HG03280 (cell line): ENCODE measurements around the gene GUK1.

Source experiments
- ATAC-seq: cut with Tn5 transposase; IDR thresholded peaks from one replicate; pipeline ENCODE4 v1.9.1; 2021; ENCODE audit warnings: mild to moderate bottlenecking, moderate library complexity; ENCODE audit not compliant: unreplicated experiment

GUK1 gene

GRCh38 chr1:228149406-228150119 is 9.5 kb downstream of the GUK1 start, which contains the start of gene GJC2:
TSS of gene GJC2 (plus strand) at chr1:228149930. CDS start at chr1:228157759, 7,829 bp downstream.
- no peak for ATAC-seq

DNA sequence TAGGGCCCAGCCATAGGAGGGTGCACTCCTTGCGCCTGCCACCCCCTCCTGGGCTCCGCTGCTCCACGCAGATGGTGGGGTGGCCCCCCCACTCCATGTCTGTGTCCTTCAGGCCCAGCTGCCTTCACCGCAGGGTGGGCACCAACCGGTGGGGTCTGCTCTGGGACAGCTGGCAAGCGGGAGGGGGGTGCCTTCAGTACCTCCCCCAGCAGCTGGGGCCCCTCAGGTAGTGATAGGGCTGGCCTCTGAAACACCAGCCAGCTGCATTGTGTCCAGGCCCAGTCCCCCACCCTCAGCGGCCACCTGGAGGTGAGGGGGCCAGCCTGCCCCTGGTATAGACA is 10.0 kb downstream of the GUK1 start:
- no peak for ATAC-seq

- ATAC-seq = no peak
Measured at GRCh38 chr1:228150461-228151179, 10.5 kb downstream of the GUK1 start.

DNA sequence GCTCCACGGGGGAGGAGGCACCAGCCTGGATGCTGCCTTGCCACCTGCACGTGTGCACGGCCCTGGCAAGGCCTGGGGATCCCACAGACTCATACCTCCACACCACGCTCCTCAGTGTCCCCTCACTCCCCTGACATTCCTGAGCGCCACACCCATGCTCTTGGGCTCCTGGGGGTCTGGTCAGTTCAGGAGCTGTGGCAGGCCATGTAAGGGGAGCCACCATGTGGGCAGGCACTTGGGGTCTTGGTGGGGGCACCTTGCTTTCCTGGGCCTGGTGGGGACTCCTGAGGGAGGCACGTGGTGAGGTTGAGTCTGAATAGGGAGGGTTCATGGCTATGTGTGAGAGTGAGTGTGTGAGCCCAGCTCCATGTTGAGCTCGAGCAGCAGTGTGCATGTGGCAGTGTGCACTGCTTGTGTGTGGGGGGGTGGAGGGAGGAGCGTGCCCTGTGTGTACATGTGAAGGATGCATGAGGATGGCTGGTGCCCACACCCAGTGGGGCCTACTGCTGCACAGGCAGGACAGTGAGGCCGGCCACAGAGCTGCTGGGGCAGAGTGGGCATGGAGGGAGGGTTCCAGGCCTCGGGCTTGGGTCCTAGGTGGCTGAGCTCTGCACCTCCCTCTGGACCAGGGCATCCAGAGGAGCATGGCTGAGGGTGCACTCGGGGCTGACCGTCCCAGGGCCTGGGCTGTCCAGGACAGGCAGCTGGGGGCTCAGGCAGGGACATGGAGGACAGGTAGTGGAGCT is 11.3 kb downstream of the GUK1 start:
- no peak for ATAC-seq

DNA sequence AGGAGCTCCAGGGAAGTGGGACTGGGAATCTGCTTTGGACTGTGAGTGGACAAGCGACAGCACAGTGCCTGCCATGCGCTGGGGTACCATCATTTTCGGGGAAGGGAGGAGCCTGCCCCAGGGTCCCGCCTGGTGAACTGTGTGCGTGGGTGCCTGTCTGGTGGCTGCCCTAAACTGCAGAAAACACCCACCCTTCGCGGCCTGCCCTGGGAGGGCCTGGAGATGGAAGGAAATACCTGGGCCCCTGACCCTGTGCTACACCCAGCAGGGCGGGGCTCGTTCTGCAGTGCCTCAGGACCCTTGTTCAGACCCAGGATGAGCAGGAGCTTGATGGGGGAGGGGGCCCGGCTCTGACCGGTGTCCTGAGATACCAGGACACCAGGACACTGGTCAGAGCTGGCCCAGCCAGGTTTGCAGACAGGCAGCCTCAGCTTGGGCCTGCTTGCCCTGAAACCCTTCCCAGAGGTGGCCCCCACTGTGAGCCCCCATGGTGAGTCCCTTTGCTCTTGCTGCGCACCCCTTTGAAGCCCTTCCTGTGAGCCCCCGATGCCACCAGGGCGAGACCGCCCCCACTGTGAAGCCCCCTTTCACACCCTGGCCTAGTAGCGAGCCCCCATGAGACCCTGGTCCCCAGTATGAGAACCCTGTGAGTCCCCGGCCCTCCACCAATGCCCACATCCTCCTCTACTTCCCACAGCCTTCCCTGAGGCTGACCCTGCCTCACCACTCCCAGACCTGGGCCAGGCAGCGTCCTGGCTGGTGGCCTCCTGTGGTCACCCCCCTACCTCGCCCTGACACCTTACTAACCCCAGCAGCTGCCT is 12.2 kb downstream of the GUK1 start:
- no peak for ATAC-seq

DNA sequence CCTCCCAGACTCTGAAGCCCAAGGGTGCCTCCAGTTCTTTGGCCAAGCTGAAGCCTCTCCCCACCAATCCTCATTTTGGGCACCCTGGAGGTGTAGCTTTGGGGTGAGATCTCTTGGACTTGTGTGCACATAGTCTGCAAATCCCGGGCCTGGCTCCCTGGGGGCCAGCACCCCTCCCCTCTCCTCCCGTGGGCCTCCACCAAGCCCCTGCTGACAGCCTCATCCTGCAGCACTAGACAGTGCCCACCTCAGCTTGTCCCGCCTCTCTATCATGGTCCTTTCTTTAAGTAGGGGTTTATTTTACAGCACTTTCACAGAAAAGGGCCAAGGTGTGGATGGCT is 12.8 kb downstream of the GUK1 start:
- no peak for ATAC-seq

DNA sequence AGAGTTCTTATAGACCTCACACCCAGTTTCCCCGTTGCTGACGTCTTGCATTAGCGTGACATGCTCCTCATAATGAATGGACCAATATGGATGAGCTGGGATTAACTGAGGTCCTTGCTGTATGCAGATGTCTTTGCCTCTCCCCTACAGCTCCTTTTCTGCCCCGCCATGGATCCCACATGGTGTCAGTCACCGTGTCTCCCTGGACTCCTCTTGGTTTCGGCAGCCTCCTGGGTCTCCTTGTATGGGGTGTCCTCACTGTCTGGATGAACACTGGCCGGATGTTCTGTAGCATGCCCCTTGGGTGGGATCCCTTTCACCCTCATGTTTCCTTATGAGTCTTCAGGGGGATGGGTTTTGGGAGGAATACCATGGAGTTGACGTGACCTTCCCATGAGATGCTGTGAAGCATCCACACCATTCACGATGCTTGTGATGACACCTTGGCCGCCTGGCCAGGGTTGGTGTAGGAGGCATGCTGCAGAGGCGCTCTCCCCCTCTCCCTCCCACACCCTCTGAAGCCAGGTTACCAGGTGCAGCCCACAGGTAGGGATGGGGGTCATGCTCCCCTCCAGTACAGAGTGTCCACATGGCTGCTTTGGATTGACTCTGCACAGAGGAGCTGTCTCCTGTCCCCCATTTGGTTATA is 14.1 kb downstream of the GUK1 start:
- ATAC-seq = no peak

DNA sequence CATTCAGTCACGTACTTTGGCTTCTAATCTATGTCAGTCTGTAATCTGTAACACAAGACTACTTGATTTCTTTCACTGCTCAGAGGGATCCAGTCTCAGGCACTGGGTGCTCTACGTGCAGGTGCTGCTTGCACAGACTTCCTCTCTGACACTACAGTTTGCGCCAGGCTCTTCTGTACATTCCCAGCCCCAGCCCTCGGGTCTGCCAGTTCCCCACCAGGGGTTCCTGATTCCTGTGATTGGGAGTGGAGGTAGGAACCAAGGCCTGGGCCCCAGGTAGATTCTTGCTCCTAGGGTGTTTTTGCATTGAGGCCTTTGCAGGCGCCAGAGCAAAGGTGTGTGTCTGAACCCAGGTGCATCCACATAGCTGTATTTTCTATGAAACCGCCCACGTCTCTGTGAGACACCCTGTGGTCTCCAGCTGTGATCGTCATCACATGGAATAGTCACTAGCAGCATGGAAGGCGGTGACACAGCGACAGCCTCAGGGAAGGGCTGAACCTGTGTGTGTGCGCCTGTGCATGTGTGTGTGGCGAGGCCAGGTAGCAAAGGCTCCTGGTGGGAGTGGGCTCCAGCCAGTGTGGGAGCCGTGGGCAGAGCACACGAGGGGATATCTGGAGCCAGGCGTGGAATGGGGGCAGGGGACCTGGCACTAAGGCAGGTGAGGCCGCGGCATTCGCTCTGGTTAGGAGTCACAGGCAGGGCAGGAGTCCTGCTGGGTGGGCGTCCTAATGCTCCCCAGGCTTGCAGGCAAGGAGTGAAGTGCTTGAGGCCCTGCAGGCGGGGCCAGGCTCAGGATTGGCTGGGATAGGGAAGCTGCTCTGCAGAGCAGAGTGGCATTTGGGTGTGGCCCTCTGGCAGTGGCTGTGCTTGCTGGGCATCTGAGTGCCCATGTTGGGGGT is 14.8 kb downstream of the GUK1 start:
- ATAC-seq = no peak

GRCh38 chr1:228155596-228156514 is 15.8 kb downstream of the GUK1 start:
- no peak for ATAC-seq

- no peak for ATAC-seq
Measured at GRCh38 chr1:228156515-228156881, 16.4 kb downstream of the GUK1 start.

- ATAC-seq = no peak
Measured at GRCh38 chr1:228156941-228157728, 17.1 kb downstream of the GUK1 start.

DNA sequence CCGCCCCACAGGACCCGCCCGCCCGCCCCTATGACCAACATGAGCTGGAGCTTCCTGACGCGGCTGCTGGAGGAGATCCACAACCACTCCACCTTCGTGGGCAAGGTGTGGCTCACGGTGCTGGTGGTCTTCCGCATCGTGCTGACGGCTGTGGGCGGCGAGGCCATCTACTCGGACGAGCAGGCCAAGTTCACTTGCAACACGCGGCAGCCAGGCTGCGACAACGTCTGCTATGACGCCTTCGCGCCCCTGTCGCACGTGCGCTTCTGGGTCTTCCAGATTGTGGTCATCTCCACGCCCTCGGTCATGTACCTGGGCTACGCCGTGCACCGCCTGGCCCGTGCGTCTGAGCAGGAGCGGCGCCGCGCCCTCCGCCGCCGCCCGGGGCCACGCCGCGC is 17.6 kb downstream of the GUK1 start:
- no peak for ATAC-seq

- ATAC-seq = no peak
Measured at GRCh38 chr1:228158151-228159007, 18.3 kb downstream of the GUK1 start.

- no peak for ATAC-seq
Measured at GRCh38 chr1:228159008-228159665, 19.1 kb downstream of the GUK1 start.

GRCh38 chr1:228160201-228160761 is 20.2 kb downstream of the GUK1 start:
- ATAC-seq = no peak

- no peak for ATAC-seq
Measured at GRCh38 chr1:228161362-228161761, 21.3 kb downstream of the GUK1 start.
